Measurements from ENCODE around the gene RPL23. TPM values are rescaled to one million over a fixed set of nuclear protein-coding genes. Genes with fewer than 3 reads are reported as not detected.

The RPL23 gene
- polyA plus RNA-seq, 1 donor from 2014 or later = 1,333 TPM

DNA sequence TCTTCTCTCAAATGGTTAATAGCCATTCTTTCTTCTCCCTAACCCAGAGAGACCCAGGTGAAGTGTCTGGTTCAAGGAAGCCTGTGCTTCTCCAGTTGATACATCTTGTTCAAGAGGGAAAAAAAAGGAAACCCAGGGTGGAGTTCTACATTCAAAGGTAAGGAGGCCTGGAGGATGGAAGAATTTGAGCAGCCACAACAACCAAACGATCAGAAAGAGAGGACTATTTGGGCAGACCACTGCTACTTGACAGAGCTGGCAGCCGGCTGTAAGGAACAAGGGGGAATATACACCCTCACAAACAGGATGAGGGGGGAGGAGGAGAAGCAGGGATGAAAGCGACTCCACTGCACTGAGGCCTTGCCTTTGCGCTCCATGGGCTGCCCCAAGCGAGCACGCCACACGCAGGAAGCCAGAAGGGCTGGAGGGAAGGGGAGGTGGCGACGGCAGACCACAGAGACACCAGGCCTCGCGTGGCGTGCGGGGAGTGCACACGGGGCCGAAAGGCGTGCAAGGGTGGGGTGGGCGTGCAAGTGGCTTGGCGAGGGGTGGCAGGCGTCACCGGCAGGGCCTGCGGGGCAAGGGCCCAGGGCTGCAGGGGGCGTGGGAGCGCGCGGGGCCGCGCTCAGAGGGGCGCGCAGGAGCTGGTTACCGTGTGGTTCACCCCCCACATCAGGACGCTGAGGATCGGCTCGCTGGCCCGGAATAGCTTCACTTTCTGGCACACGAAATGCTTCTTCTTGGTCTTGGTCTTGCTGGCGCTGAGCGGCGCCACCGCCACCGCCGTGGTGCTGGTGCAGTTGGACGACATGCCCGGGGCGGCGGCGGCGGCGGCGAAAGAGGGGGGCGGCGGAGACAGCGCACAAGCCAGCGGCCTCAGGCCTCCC is 54.7 kb downstream of the RPL23 start:
- peaks cover 47% of the 10 kb centered on the region for H3K79me2 ChIP-seq (replicated peaks; ENCODE audit: insufficient read depth, low read length)
- no peaks in the 10 kb centered on the region for H4K20me1 ChIP-seq (ENCODE audit: insufficient read depth)
- no peaks in the 10 kb centered on the region for H3K36me3 ChIP-seq (ENCODE audit: insufficient read depth, low read length)
- peak; percentile 43 for TF ChIP-seq POLR2AphosphoS5 (IDR thresholded peaks at IDR 0.05)
- TF ChIP-seq EP300 (conservative IDR thresholded peaks at IDR 0.05; ENCODE audit: poor library complexity, severe bottlenecking) = no peak
- TF ChIP-seq RAD21 (conservative IDR thresholded peaks at IDR 0.05) = peak; percentile 11
- peak; percentile 84 for TF ChIP-seq MXI1 (conservative IDR thresholded peaks at IDR 0.05; ENCODE audit: poor library complexity, severe bottlenecking)
- no peak for TF ChIP-seq TAF1 (IDR thresholded peaks at IDR 0.05; ENCODE audit: low read depth)
- TF ChIP-seq SMC3 (conservative IDR thresholded peaks at IDR 0.05; ENCODE audit: poor library complexity) = peak; percentile 18
- TF ChIP-seq, protein P1, sequence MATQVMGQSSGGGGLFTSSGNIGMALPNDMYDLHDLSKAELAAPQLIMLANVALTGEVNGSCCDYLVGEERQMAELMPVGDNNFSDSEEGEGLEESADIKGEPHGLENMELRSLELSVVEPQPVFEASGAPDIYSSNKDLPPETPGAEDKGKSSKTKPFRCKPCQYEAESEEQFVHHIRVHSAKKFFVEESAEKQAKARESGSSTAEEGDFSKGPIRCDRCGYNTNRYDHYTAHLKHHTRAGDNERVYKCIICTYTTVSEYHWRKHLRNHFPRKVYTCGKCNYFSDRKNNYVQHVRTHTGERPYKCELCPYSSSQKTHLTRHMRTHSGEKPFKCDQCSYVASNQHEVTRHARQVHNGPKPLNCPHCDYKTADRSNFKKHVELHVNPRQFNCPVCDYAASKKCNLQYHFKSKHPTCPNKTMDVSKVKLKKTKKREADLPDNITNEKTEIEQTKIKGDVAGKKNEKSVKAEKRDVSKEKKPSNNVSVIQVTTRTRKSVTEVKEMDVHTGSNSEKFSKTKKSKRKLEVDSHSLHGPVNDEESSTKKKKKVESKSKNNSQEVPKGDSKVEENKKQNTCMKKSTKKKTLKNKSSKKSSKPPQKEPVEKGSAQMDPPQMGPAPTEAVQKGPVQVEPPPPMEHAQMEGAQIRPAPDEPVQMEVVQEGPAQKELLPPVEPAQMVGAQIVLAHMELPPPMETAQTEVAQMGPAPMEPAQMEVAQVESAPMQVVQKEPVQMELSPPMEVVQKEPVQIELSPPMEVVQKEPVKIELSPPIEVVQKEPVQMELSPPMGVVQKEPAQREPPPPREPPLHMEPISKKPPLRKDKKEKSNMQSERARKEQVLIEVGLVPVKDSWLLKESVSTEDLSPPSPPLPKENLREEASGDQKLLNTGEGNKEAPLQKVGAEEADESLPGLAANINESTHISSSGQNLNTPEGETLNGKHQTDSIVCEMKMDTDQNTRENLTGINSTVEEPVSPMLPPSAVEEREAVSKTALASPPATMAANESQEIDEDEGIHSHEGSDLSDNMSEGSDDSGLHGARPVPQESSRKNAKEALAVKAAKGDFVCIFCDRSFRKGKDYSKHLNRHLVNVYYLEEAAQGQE (IDR thresholded peaks at IDR 0.05; ENCODE audit: borderline replicate concordance) = peak; percentile 31
- TF ChIP-seq, protein P2, sequence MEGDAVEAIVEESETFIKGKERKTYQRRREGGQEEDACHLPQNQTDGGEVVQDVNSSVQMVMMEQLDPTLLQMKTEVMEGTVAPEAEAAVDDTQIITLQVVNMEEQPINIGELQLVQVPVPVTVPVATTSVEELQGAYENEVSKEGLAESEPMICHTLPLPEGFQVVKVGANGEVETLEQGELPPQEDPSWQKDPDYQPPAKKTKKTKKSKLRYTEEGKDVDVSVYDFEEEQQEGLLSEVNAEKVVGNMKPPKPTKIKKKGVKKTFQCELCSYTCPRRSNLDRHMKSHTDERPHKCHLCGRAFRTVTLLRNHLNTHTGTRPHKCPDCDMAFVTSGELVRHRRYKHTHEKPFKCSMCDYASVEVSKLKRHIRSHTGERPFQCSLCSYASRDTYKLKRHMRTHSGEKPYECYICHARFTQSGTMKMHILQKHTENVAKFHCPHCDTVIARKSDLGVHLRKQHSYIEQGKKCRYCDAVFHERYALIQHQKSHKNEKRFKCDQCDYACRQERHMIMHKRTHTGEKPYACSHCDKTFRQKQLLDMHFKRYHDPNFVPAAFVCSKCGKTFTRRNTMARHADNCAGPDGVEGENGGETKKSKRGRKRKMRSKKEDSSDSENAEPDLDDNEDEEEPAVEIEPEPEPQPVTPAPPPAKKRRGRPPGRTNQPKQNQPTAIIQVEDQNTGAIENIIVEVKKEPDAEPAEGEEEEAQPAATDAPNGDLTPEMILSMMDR (IDR thresholded peaks at IDR 0.05; ENCODE audit: poor library complexity, severe bottlenecking) = peak; percentile 26
- TF ChIP-seq EZH2 (IDR thresholded peaks at IDR 0.05; ENCODE audit: borderline replicate concordance, insufficient read depth, low read length, poor library complexity, severe bottlenecking) = no peak
- H3K4me3 ChIP-seq (ENCODE audit: low read length) = peak overlapping the region; percentile 100
- peak overlapping the region; percentile 94 for H3K4me2 ChIP-seq (ENCODE audit: low read length)
- peak overlapping the region; percentile 89 for H3K27ac ChIP-seq (ENCODE audit: low read length)
- no peaks in the 10 kb centered on the region for H3K9me2 ChIP-seq (ENCODE audit: insufficient read depth, low read length)
- peak overlapping the region; percentile 94 for H3K9ac ChIP-seq (ENCODE audit: low read length)
- H3K27me3 ChIP-seq (ENCODE audit: insufficient read depth, low read depth, low read length) = no peaks in the 10 kb centered on the region
- peaks cover 6% of the 10 kb centered on the region for H3F3A ChIP-seq (ENCODE audit: insufficient read depth, low read length, poor library complexity, severe bottlenecking)
- no peaks in the 10 kb centered on the region for H3K9me3 ChIP-seq (ENCODE audit: low read length)
- peak overlapping the region; percentile 56 for H2AFZ ChIP-seq (ENCODE audit: low read depth, low read length)

Small RNAs within 50 kb of the gene (small RNA-seq; reads per million reads assigned to genes)
- 0 reads per million in 3 experiments for gene MIR4727
- gene SNORA21 = 0 reads per million in 3 experiments
- gene SNORA21B = 0 reads per million in 3 experiments

Other genes starting within 250 kb of the RPL23 start
- 18.0 and 22.8 TPM in 2 replicates for gene SRCIN1, start 247.8 kb downstream of the RPL23 start, polyA plus RNA-seq
- 1.1 and 1.5 TPM in 2 replicates for gene EPOP, start 178.8 kb downstream of the RPL23 start, polyA plus RNA-seq
- gene MLLT6, start 148.4 kb downstream of the RPL23 start, polyA plus RNA-seq = 19.7 and 26.0 TPM in 2 replicates
- gene CISD3, start 123.4 kb downstream of the RPL23 start, polyA plus RNA-seq = 0.48 and 1.2 TPM in 2 replicates
- gene PCGF2, start 105.4 kb downstream of the RPL23 start, polyA plus RNA-seq = 10.7 and 11.7 TPM in 2 replicates
- gene PSMB3, start 101.0 kb downstream of the RPL23 start, polyA plus RNA-seq = 300 and 338 TPM in 2 replicates
- 164 and 187 TPM in 2 replicates for gene PIP4K2B, start 54.2 kb downstream of the RPL23 start, polyA plus RNA-seq
- gene CWC25, start 28.4 kb downstream of the RPL23 start, polyA plus RNA-seq = 15.4 and 18.4 TPM in 2 replicates
- 56.3 and 60.0 TPM in 2 replicates for gene LASP1, start 16.3 kb upstream of the RPL23 start, polyA plus RNA-seq
- not detected in 2 replicates for gene FBXO47, start 113.7 kb upstream of the RPL23 start, polyA plus RNA-seq

Data from neural cell (in vitro differentiated cells).